HEK293 (cell line): Measurements from ENCODE around the gene NAA80.

Source experiments
- CTCF ChIA-PET: fragments of 350-600 bp; formaldehyde crosslinking; extraction: SDS; loops from one replicate; lab custom pipeline; 2021; ENCODE audit warnings: antibody characterized with exemption; lab: Yijun Ruan, JAX
- POLR2A ChIA-PET: fragments of 300-600 bp; formaldehyde crosslinking; extraction: SDS; loops from one replicate; lab custom pipeline; 2020; ENCODE audit warnings: antibody characterized with exemption, inconsistent platforms; lab: Yijun Ruan, JAX
- H3K27ac ChIP-seq: fragments of 200-500 bp; sonication (Bioruptor generic); 2 replicates; pipeline ENCODE4 v1.5.1; 2014; ENCODE audit warnings: low read depth, low read length, control low read depth, inconsistent platforms; ENCODE audit errors: extremely low read depth
- H3K36me3 ChIP-seq, 2 experiments: fragments of 200-500 bp in 1 of 2; sonication (Bioruptor generic) in 1 of 2; 1 replicate in 1 of 2; 2 replicates in 1 of 2; pipeline ENCODE4 v1.5.1; 2014 to 2017; ENCODE audit warnings: inconsistent platforms in 2 of 2, low read length in 2 of 2; ENCODE audit not compliant: control insufficient read depth in 2 of 2, insufficient read depth in 1 of 2
- H3K4me1 ChIP-seq: fragments of 200-500 bp; sonication (Bioruptor generic); 2 replicates; pipeline ENCODE4 v1.5.1; 2014; ENCODE audit warnings: mild to moderate bottlenecking, low read length, inconsistent platforms; ENCODE audit not compliant: control insufficient read depth, insufficient read depth
- H3K4me3 ChIP-seq: 2 replicates; pipeline ENCODE4 v1.5.1; 2011; ENCODE audit warnings: low read depth, mild to moderate bottlenecking, control low read depth, low read length, moderate library complexity
- H3K9me3 ChIP-seq: fragments of 200-500 bp; sonication (Bioruptor generic); 2 replicates; pipeline ENCODE4 v1.5.1; 2014; ENCODE audit warnings: low read depth, low read length, inconsistent platforms; ENCODE audit not compliant: control insufficient read depth, insufficient read depth
- AEBP2 ChIP-seq: fragments of 450-650 bp; formaldehyde crosslinking; IDR thresholded peaks from 2 replicates; pipeline ENCODE4 v1.5.1; 2016; ENCODE audit warnings: missing biosample characterization, missing genetic modification characterization, borderline replicate concordance
- BCL11B ChIP-seq: fragments of 450-650 bp; formaldehyde crosslinking; IDR thresholded peaks from 2 replicates; pipeline ENCODE4 v1.5.1; 2016; ENCODE audit warnings: low read depth, missing biosample characterization, missing genetic modification characterization
- KLF16 ChIP-seq: fragments of 450-650 bp; formaldehyde crosslinking; IDR thresholded peaks from 2 replicates; pipeline ENCODE4 v1.5.1; 2017; ENCODE audit warnings: missing biosample characterization, missing genetic modification characterization
- MEIS1 ChIP-seq: sonication (generic); formaldehyde crosslinking; IDR thresholded peaks from 2 replicates; pipeline ENCODE4 v1.8.1; 2022; ENCODE audit warnings: missing genetic modification reagents, mild to moderate bottlenecking, borderline replicate concordance
- MZF1 ChIP-seq: fragments of 450-650 bp; formaldehyde crosslinking; IDR thresholded peaks from 2 replicates; pipeline ENCODE4 v1.5.1; 2017; ENCODE audit warnings: missing biosample characterization, missing genetic modification characterization, borderline replicate concordance
- ZFHX2 ChIP-seq: fragments of 450-650 bp; formaldehyde crosslinking; conservative IDR thresholded peaks from 2 replicates; pipeline ENCODE4 v1.5.1; 2016; ENCODE audit warnings: missing biosample characterization, missing genetic modification characterization
- ZNF132 ChIP-seq: fragments of 450-650 bp; formaldehyde crosslinking; IDR thresholded peaks from 2 replicates; pipeline ENCODE4 v1.5.1; 2017; ENCODE audit warnings: missing biosample characterization, missing genetic modification characterization, borderline replicate concordance
- ZNF133 ChIP-seq: fragments of 450-650 bp; formaldehyde crosslinking; IDR thresholded peaks from 2 replicates; pipeline ENCODE4 v1.5.1; 2016; ENCODE audit warnings: missing biosample characterization, missing genetic modification characterization
- ZNF148 ChIP-seq: fragments of 450-650 bp; formaldehyde crosslinking; IDR thresholded peaks from 2 replicates; pipeline ENCODE4 v1.5.0; 2017; ENCODE audit warnings: missing biosample characterization, missing genetic modification characterization, borderline replicate concordance
- ZNF174 ChIP-seq: fragments of 450-650 bp; formaldehyde crosslinking; IDR thresholded peaks from 2 replicates; pipeline ENCODE4 v1.5.0; 2017; ENCODE audit warnings: missing biosample characterization, mild to moderate bottlenecking, missing genetic modification characterization
- ZNF214 ChIP-seq: fragments of 450-650 bp; formaldehyde crosslinking; IDR thresholded peaks from 2 replicates; pipeline ENCODE4 v1.5.1; 2017; ENCODE audit warnings: missing biosample characterization, mild to moderate bottlenecking, missing genetic modification characterization, borderline replicate concordance
- ZNF426 ChIP-seq: fragments of 450-650 bp; formaldehyde crosslinking; IDR thresholded peaks from 2 replicates; pipeline ENCODE4 v1.5.1; 2017; ENCODE audit warnings: missing biosample characterization, missing genetic modification characterization, mild to moderate bottlenecking, inconsistent platforms, moderate library complexity
- ZNF843 ChIP-seq: fragments of 450-650 bp; formaldehyde crosslinking; IDR thresholded peaks from 2 replicates; pipeline ENCODE4 v1.5.1; 2016; ENCODE audit warnings: missing biosample characterization, missing genetic modification characterization
- TF ChIP-seq, protein P1 (sequence below): fragments of 450-650 bp; formaldehyde crosslinking; IDR thresholded peaks from 2 replicates; pipeline ENCODE4 v1.5.1; 2016; ENCODE audit warnings: missing biosample characterization, missing genetic modification characterization

NAA80 gene

GRCh38 chr3:50326182-50326541 lies 27.0 kb upstream of the NAA80 start:
- no peaks in the 10 kb centered on the region for H3K4me1 ChIP-seq
- ChIA-PET CTCF (interaction anchor here (0.7 to 1.3 kb wide), 3 partner anchors 66 to 216 kb away, joined by 3 to 6 read pairs (median 4); no protein-coding TSS in a partner anchor), POLR2A (no interaction called here)
- H3K4me3 ChIP-seq = no peak overlapping the region
- TF ChIP-seq BCL11B (tag by site-specific recombination) = no peak
- H3K36me3 ChIP-seq = peaks cover 3 to 56% of the 10 kb centered on the region in 2 experiments
- no peaks in the 10 kb centered on the region for H3K9me3 ChIP-seq
- H3K27ac ChIP-seq = no peak overlapping the region

- Histone ChIP-seq H3K27ac (no peak overlapping the region), H3K36me3 (peaks cover 3 to 51% of the 10 kb centered on the region in 2 experiments), H3K4me3 (no peak overlapping the region), H3K9me3 (no peaks in the 10 kb centered on the region), H3K4me1 (no peaks in the 10 kb centered on the region)
- ChIA-PET CTCF (interaction anchor here (0.7 to 3.0 kb wide), 10 partner anchors 11 to 216 kb away, joined by 3 to 21 read pairs (median 6); partner anchors contain the start of gene LSMEM2), POLR2A (interaction anchor here (2.5 kb wide), 1 partner anchor 26 kb away, joined by 12 read pairs; the partner anchor contains the start of genes HYAL3 and NAA80)
- TF ChIP-seq, protein P1, sequence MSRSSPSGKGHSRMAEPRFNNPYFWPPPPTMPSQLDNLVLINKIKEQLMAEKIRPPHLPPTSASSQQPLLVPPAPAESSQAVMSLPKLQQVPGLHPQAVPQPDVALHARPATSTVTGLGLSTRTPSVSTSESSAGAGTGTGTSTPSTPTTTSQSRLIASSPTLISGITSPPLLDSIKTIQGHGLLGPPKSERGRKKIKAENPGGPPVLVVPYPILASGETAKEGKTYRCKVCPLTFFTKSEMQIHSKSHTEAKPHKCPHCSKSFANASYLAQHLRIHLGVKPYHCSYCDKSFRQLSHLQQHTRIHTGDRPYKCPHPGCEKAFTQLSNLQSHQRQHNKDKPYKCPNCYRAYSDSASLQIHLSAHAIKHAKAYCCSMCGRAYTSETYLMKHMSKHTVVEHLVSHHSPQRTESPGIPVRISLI (tag by site-specific recombination) = no peak
- TF ChIP-seq ZFHX2 (no peak), KLF16 (tag by site-specific recombination) (no peak), ZNF174 (tag by site-specific recombination) (no peak), AEBP2 (tag by site-specific recombination) (no peak), ZNF133 (no peak), ZNF426 (no peak), ZNF214 (tag by site-specific recombination) (no peak), ZNF843 (tag by site-specific recombination) (no peak)
Observed at GRCh38 chr3:50325497-50326181, 26.4 kb upstream of the NAA80 start.

- Histone ChIP-seq H3K9me3 (no peaks in the 10 kb centered on the region), H3K4me3 (no peak overlapping the region), H3K27ac (no peak overlapping the region), H3K4me1 (no peaks in the 10 kb centered on the region), H3K36me3 (peaks cover 3 to 46% of the 10 kb centered on the region in 2 experiments)
- ChIA-PET POLR2A (interaction anchor here (1.6 to 2.5 kb wide), 2 partner anchors 26 to 130 kb away, joined by 4 to 12 read pairs; partner anchors contain the start of genes HYAL3 and NAA80), CTCF (interaction anchor here (0.6 to 3.0 kb wide), 13 partner anchors 12 to 200 kb away, joined by 3 to 21 read pairs (median 5); partner anchors contain the start of genes HYAL3, LSMEM2 and NAA80)
- no peak for TF ChIP-seq MEIS1 (CRISPR knock-in tag)
- TF ChIP-seq ZNF132 = no peak
- TF ChIP-seq ZNF148 (tag by site-specific recombination) = no peak
- TF ChIP-seq MZF1 (tag by site-specific recombination) = no peak
Observed at GRCh38 chr3:50325113-50325480, 25.9 kb upstream of the NAA80 start.
